GM21447 (cell line): Measurements from ENCODE around the gene MAML3.

Experiments used
- ATAC-seq: cut with Tn5 transposase; IDR thresholded peaks from one replicate; pipeline ENCODE4 v1.9.1; 2021; ENCODE audit not compliant: unreplicated experiment

Gene MAML3

GRCh38 chr4:139907001-139907809 lies 246.8 kb downstream of the MAML3 start:
- ATAC-seq: no peak

- ATAC-seq: no peak
Observed at GRCh38 chr4:139905489-139905888, 248.5 kb downstream of the MAML3 start.

- no peak for ATAC-seq
Observed at GRCh38 chr4:139904406-139904805, 249.6 kb downstream of the MAML3 start.

GRCh38 chr4:139903845-139904244 lies 250.1 kb downstream of the MAML3 start:
- no peak for ATAC-seq

GRCh38 chr4:139902321-139903320 lies 251.4 kb downstream of the MAML3 start:
- ATAC-seq: no peak

GRCh38 chr4:139901531-139902320 lies 252.3 kb downstream of the MAML3 start:
- no peak for ATAC-seq

GRCh38 chr4:139900964-139901376 lies 253.0 kb downstream of the MAML3 start:
- ATAC-seq: no peak

- no peak for ATAC-seq
Observed at GRCh38 chr4:139899346-139899745, 254.6 kb downstream of the MAML3 start.

- ATAC-seq: peak; percentile 78
Observed at GRCh38 chr4:139898293-139898692, 255.7 kb downstream of the MAML3 start.

- no peak for ATAC-seq
Observed at GRCh38 chr4:139896091-139896604, 257.8 kb downstream of the MAML3 start.

- no peak for ATAC-seq
Observed at GRCh38 chr4:139893801-139894200, 260.2 kb downstream of the MAML3 start.

GRCh38 chr4:139892973-139893736 lies 260.8 kb downstream of the MAML3 start:
- no peak for ATAC-seq

GRCh38 chr4:139890816-139891215 lies 263.2 kb downstream of the MAML3 start:
- no peak for ATAC-seq

GRCh38 chr4:139889901-139890300 lies 264.1 kb downstream of the MAML3 start:
- no peak for ATAC-seq

- no peak for ATAC-seq
Observed at GRCh38 chr4:139889264-139889663, 264.7 kb downstream of the MAML3 start.

GRCh38 chr4:139887962-139888735 lies 265.8 kb downstream of the MAML3 start:
- peak; percentile 74 for ATAC-seq

GRCh38 chr4:139887376-139887802 lies 266.6 kb downstream of the MAML3 start:
- ATAC-seq: no peak

- ATAC-seq: no peak
Observed at GRCh38 chr4:139886798-139887197, 267.2 kb downstream of the MAML3 start.

- ATAC-seq: no peak
Observed at GRCh38 chr4:139884438-139884837, 269.5 kb downstream of the MAML3 start.
